GM12878 (cell line): ENCODE measurements around the gene SLC38A9. TPM values are rescaled to one million over a fixed set of nuclear protein-coding genes. Genes with fewer than 3 reads are reported as not detected.
A peak's percentile ranks its signal among the peaks of the same experiment; 100 is the strongest.

Source experiments
- CBFB ChIP-seq: IDR thresholded peaks from 2 replicates; pipeline ENCODE4 v1.6.1; 2016; ENCODE audit warnings: antibody characterized with exemption, low read depth
- CBX5 ChIP-seq: sonication (generic); IDR thresholded peaks from 2 replicates; pipeline ENCODE4 v1.6.1; 2016; ENCODE audit warnings: low read depth, moderate library complexity, mild to moderate bottlenecking, inconsistent platforms
- ESRRA ChIP-seq: IDR thresholded peaks from 2 replicates; pipeline ENCODE4 v1.6.1; 2012; ENCODE audit warnings: mild to moderate bottlenecking, low read length, improper control_type of control experiment
- ETV6 ChIP-seq, 2 experiments: fragments of 450-650 bp in 1 of 2; IDR thresholded peaks in 1 of 2; conservative IDR thresholded peaks in 1 of 2; 2 replicates each; pipeline ENCODE4 v1.6.1; 2014; ENCODE audit warnings: antibody characterized with exemption in 1 of 2, borderline replicate concordance in 1 of 2, low read depth in 1 of 2, mild to moderate bottlenecking in 1 of 2, moderate library complexity in 1 of 2
- EZH2 ChIP-seq: IDR thresholded peaks from 2 replicates; pipeline ENCODE4 v1.6.1; 2012; ENCODE audit warnings: low read depth, mild to moderate bottlenecking, control low read depth, inconsistent platforms, low read length, borderline replicate concordance; ENCODE audit not compliant: control insufficient read depth
- GABPA ChIP-seq: IDR thresholded peaks from 2 replicates; pipeline ENCODE4 v1.6.1; 2014; ENCODE audit warnings: antibody characterized with exemption, low read depth, mild to moderate bottlenecking, inconsistent platforms
- IKZF2 ChIP-seq, 2 experiments: fragments of 450-650 bp; IDR thresholded peaks; 2 replicates each; pipeline ENCODE4 v1.6.1; 2017; ENCODE audit warnings: mild to moderate bottlenecking in 2 of 2, moderate library complexity in 2 of 2
- IRF4 ChIP-seq: IDR thresholded peaks from 2 replicates; pipeline ENCODE4 v1.6.1; 2011; ENCODE audit warnings: low read depth, low read length
- MEF2A ChIP-seq: IDR thresholded peaks from 2 replicates; pipeline ENCODE4 v1.6.1; 2011; ENCODE audit warnings: low read depth, mild to moderate bottlenecking, low read length, moderate library complexity; ENCODE audit not compliant: insufficient read depth
- MEF2B ChIP-seq: fragments of 450-650 bp; IDR thresholded peaks from 2 replicates; pipeline ENCODE4 v1.6.1; 2018; ENCODE audit warnings: mild to moderate bottlenecking, moderate library complexity; ENCODE audit not compliant: partially characterized antibody, poor library complexity, severe bottlenecking
- MXI1 ChIP-seq: fragments of 150-350 bp; IDR thresholded peaks from 2 replicates; pipeline ENCODE4 v1.6.1; 2011; ENCODE audit warnings: low read depth, mild to moderate bottlenecking, inconsistent platforms, low read length, improper control_type of control experiment
- NFYB ChIP-seq: IDR thresholded peaks from 2 replicates; pipeline ENCODE4 v1.6.1; 2011; ENCODE audit warnings: low read depth, mild to moderate bottlenecking, low read length, improper control_type of control experiment, moderate library complexity; ENCODE audit not compliant: insufficient read depth
- PAX5 ChIP-seq: IDR thresholded peaks from 2 replicates; pipeline ENCODE4 v1.6.1; 2011; ENCODE audit warnings: low read depth, low read length, borderline replicate concordance
- POLR2A ChIP-seq: IDR thresholded peaks from 2 replicates; pipeline ENCODE4 v1.6.1; 2011; ENCODE audit warnings: low read depth, mild to moderate bottlenecking, low read length
- SMAD1 ChIP-seq: fragments of 450-650 bp; IDR thresholded peaks from 2 replicates; pipeline ENCODE4 v1.6.1; 2018; ENCODE audit warnings: mild to moderate bottlenecking, low read depth; ENCODE audit not compliant: partially characterized antibody
- SUPT20H ChIP-seq: IDR thresholded peaks from 2 replicates; pipeline ENCODE4 v1.6.1; 2011; ENCODE audit warnings: low read depth, mild to moderate bottlenecking, low read length, moderate library complexity, borderline replicate concordance; ENCODE audit not compliant: control insufficient read depth
- YY1 ChIP-seq: IDR thresholded peaks from 2 replicates; pipeline ENCODE4 v1.6.1; 2011; ENCODE audit warnings: low read depth, mild to moderate bottlenecking, low read length
- ZNF622 ChIP-seq: fragments of 450-650 bp; IDR thresholded peaks from 2 replicates; pipeline ENCODE4 v1.6.1; 2017; ENCODE audit warnings: mild to moderate bottlenecking, inconsistent platforms
- ZNF687 ChIP-seq: fragments of 450-650 bp; IDR thresholded peaks from 2 replicates; pipeline ENCODE4 v1.6.1; 2017; ENCODE audit warnings: mild to moderate bottlenecking, moderate library complexity
- polyA plus RNA-seq, 11 experiments: library from polyadenylated mRNA; depleted of rRNA in 4 of 11; unstranded in 6 of 11; stranded (reverse) in 5 of 11; fragments of >200 nt; fragmentation: Nextera tagmentation in 4 of 11; fragmentation: Illumina TruSeq in 1 of 11; extraction: Ambion mirVana in 4 of 11; extraction: Trizol in 1 of 11; gene quantifications; 1 replicate in 1 of 11; 2 replicates in 10 of 11; pipeline versions ENCODE4 v1.2.1 to v1.2.3, GENCODE V29; 2011 to 2016; ENCODE audit warnings: inconsistent platforms in 2 of 11, missing spikeins in 2 of 11, low read depth in 1 of 11
- total RNA-seq, 4 experiments: library from RNA; depleted of rRNA in 3 of 4; stranded (reverse); fragments of >200 nt in 3 of 4; fragmentation: Illumina TruSeq in 1 of 4; extraction: Trizol in 1 of 4; gene quantifications; 2 replicates each; pipeline versions ENCODE4 v1.2.1 to v1.2.3, GENCODE V29; 2013 to 2021
- TF ChIP-seq, protein P1 (sequence below): IDR thresholded peaks from 2 replicates; pipeline ENCODE4 v1.6.1; 2011; ENCODE audit warnings: borderline replicate concordance, low read depth, mild to moderate bottlenecking, moderate library complexity, mixed read lengths, low read length; ENCODE audit not compliant: insufficient read depth; ENCODE audit errors: extremely low read length
- TF ChIP-seq, protein P2 (sequence below): fragments of 450-650 bp; IDR thresholded peaks from 2 replicates; pipeline ENCODE4 v1.6.1; 2017; ENCODE audit warnings: antibody characterized with exemption, mild to moderate bottlenecking, moderate library complexity

SLC38A9 gene
- total and polyA plus RNA-seq, 10 of the 15 experiments (the other 5 are each of a cell fraction or from before 2014, with no cell fraction given): 8.5 to 35.1 (median 23.0) TPM

DNA sequence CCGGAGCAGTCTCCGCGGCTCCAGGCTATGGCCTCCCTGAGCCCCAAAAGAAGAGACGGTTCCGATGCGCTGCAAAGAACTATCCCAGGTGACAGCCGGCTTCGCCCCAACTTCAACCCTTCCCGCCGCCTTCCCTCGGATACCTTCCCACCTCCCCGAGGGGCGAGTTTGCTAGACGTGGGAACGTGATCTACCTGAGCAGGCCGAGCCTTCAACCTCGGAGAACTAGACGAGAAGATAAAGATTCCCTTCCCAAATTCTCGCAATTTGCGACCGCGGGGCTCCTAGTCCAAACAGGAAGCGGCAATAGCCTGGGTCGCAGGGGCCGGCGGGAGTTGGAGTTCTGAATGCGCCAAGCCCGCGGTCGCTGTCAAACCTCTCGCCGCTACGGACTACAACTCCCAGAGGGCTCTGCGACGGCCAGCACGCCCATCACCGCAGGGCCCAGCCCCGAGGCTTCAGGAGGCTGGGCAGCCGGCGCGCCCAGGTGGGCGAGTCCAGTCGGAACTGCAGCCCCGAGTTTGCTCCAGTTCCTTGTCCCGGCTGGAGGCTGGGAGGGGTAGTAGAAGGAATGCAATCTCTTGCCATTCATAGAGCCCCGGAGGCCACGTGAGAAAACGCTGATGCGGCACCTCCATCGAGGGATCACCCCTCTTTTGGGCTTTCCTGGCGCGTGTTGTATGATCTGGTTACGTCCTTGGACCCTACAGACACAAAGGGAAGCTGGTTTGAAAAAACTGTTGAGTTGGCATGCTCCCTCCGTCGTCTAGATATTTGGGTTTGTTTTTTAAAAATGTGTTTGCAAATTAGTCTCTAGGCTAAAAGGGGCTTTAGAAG is at the start of gene SLC38A9 (continued):
- TF ChIP-seq, protein P1, sequence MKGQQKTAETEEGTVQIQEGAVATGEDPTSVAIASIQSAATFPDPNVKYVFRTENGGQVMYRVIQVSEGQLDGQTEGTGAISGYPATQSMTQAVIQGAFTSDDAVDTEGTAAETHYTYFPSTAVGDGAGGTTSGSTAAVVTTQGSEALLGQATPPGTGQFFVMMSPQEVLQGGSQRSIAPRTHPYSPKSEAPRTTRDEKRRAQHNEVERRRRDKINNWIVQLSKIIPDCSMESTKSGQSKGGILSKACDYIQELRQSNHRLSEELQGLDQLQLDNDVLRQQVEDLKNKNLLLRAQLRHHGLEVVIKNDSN: peak; percentile 21
- TF ChIP-seq CBFB: peak; percentile 62; the same call in 1 of the 2 replicates
- peak; percentile 85 for TF ChIP-seq GABPA
- no peak for TF ChIP-seq NFYB
- TF ChIP-seq CBX5: no peak
- TF ChIP-seq IRF4: no peak; the same call in 1 of the 2 replicates
- TF ChIP-seq MEF2B: no peak
- TF ChIP-seq SUPT20H: no peak
- peak; percentile 68; a peak in 3 of 4 replicates for TF ChIP-seq IKZF2 (IDR thresholded peaks at IDR 0.05)
- peak; percentile 55; the same call in 1 of the 2 replicates for TF ChIP-seq YY1
- no peak for TF ChIP-seq EZH2
- no peak for TF ChIP-seq ZNF622
- TF ChIP-seq, protein P2, sequence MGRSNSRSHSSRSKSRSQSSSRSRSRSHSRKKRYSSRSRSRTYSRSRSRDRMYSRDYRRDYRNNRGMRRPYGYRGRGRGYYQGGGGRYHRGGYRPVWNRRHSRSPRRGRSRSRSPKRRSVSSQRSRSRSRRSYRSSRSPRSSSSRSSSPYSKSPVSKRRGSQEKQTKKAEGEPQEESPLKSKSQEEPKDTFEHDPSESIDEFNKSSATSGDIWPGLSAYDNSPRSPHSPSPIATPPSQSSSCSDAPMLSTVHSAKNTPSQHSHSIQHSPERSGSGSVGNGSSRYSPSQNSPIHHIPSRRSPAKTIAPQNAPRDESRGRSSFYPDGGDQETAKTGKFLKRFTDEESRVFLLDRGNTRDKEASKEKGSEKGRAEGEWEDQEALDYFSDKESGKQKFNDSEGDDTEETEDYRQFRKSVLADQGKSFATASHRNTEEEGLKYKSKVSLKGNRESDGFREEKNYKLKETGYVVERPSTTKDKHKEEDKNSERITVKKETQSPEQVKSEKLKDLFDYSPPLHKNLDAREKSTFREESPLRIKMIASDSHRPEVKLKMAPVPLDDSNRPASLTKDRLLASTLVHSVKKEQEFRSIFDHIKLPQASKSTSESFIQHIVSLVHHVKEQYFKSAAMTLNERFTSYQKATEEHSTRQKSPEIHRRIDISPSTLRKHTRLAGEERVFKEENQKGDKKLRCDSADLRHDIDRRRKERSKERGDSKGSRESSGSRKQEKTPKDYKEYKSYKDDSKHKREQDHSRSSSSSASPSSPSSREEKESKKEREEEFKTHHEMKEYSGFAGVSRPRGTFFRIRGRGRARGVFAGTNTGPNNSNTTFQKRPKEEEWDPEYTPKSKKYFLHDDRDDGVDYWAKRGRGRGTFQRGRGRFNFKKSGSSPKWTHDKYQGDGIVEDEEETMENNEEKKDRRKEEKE: no peak
- no peak for TF ChIP-seq ZNF687
- TF ChIP-seq MXI1: peak; percentile 47; the same call in 1 of the 2 replicates
- no peak for TF ChIP-seq SMAD1
- TF ChIP-seq PAX5: no peak
- TF ChIP-seq ETV6 (conservative IDR thresholded peaks at IDR 0.05 in 1 of 2, IDR thresholded peaks at IDR 0.05 in 1 of 2; ENCODE audit: borderline replicate concordance in 1 of 2, low read depth in 1 of 2): no peak
- no peak for TF ChIP-seq ESRRA
- no peak for TF ChIP-seq MEF2A
- peak; percentile 80 for TF ChIP-seq POLR2A
